ENCODE measurements around the gene ISCU. TPM values are rescaled to one million over a fixed set of nuclear protein-coding genes. Genes with fewer than 3 reads are reported as not detected.

Gene ISCU
- 100 to 1,000 TPM; 113 to 119 TPM for total RNA-seq
- long read RNA-seq, donor 1, transcript ISCU-201 (5 exons, 994 nt) = major isoform, 41 of 45 reads
- long read RNA-seq, donor 1, partial matches to known transcripts = 4 of 45 reads
- long read RNA-seq, donor 1, other reads (novel, unspliced or antisense) = 0 of 45 reads
- long read RNA-seq, donor 2, transcript ISCU-201 (5 exons, 994 nt) = major isoform, 112 of 125 reads
- long read RNA-seq, donor 2, partial matches to known transcripts = 5 of 125 reads
- long read RNA-seq, donor 2, other reads (novel, unspliced or antisense) = 5 of 125 reads

GRCh38 chr12:108562348-108563135 lies at the start of gene ISCU:
Gene ISCU (plus strand): TSS chr12:108562596. CDS start chr12:108562623, 27 bp downstream.
- intact Hi-C loops (cut with DNase I) = loop anchor here (5.0 to 10.0 kb wide), 3 partner anchors 172 to 532 kb away; partner anchors contain the start of genes ALKBH2 (in 2 of the 2), UNG (in 2 of the 2) and CORO1C (in 1 of the 2)
- peak; percentile 100 for DNase-seq (ENCODE audit: low spot score)

GRCh38 chr12:108514468-108514972 lies 47.9 kb upstream of the ISCU start:
- intact Hi-C loops (cut with DNase I) = no loop called here
- no peak for DNase-seq (ENCODE audit: low spot score)

GRCh38 chr12:108514973-108515814 lies 47.2 kb upstream of the ISCU start, which contains the start of gene FICD:
Gene FICD (plus strand): TSS chr12:108515277. CDS start chr12:108516973, 1,696 bp downstream.
- peak; percentile 100 for DNase-seq (ENCODE audit: low spot score)
- intact Hi-C loops (cut with DNase I) = no loop called here

- intact Hi-C loops (cut with DNase I) = no loop called here
- DNase-seq (ENCODE audit: low spot score) = no peak
Measured at GRCh38 chr12:108515916-108516315, 46.5 kb upstream of the ISCU start.

GRCh38 chr12:108516511-108517275 lies 45.7 kb upstream of the ISCU start:
- intact Hi-C loops (cut with DNase I) = no loop called here

GRCh38 chr12:108517288-108518100 lies 44.9 kb upstream of the ISCU start:
- no peak for DNase-seq (ENCODE audit: low spot score)
- intact Hi-C loops (cut with DNase I) = no loop called here

More at GRCh38 chr12:108516511-108517275, 45.7 kb upstream of the ISCU start:
- no peak for DNase-seq (ENCODE audit: low spot score)

GRCh38 chr12:108518101-108518715 lies 44.2 kb upstream of the ISCU start:
- intact Hi-C loops (cut with DNase I) = no loop called here
- DNase-seq (ENCODE audit: low spot score) = no peak

- intact Hi-C loops (cut with DNase I) = no loop called here
- no peak for DNase-seq (ENCODE audit: low spot score)
Measured at GRCh38 chr12:108518716-108519496, 43.5 kb upstream of the ISCU start.

- no peak for DNase-seq (ENCODE audit: low spot score)
- intact Hi-C loops (cut with DNase I) = no loop called here
Measured at GRCh38 chr12:108519558-108519957, 42.8 kb upstream of the ISCU start.

- intact Hi-C loops (cut with DNase I) = no loop called here
- no peak for DNase-seq (ENCODE audit: low spot score)
Measured at GRCh38 chr12:108523365-108523764, 39.0 kb upstream of the ISCU start.

GRCh38 chr12:108525681-108526080 lies 36.7 kb upstream of the ISCU start:
- intact Hi-C loops (cut with DNase I) = no loop called here
- DNase-seq (ENCODE audit: low spot score) = no peak

- intact Hi-C loops (cut with DNase I) = no loop called here
- DNase-seq (ENCODE audit: low spot score) = no peak
Measured at GRCh38 chr12:108526482-108527165, 35.8 kb upstream of the ISCU start.

- intact Hi-C loops (cut with DNase I) = no loop called here
- DNase-seq (ENCODE audit: low spot score) = no peak
Measured at GRCh38 chr12:108527166-108527496, 35.3 kb upstream of the ISCU start.

GRCh38 chr12:108530161-108530560 lies 32.2 kb upstream of the ISCU start:
- no peak for DNase-seq (ENCODE audit: low spot score)
- intact Hi-C loops (cut with DNase I) = no loop called here

GRCh38 chr12:108531929-108532848 lies 30.2 kb upstream of the ISCU start:
- intact Hi-C loops (cut with DNase I) = no loop called here
- no peak for DNase-seq (ENCODE audit: low spot score)
